Sciatic nerve (tissue), 2 donors: Measurements from ENCODE around the gene MYZAP. TPM values are rescaled to one million over a fixed set of nuclear protein-coding genes. Genes with fewer than 3 reads are reported as not detected.

Experiments
- ATAC-seq: fragments of 200-7000 bp; cut with Tn5 transposase; one replicate; pipeline ENCODE4 v1.9.1; 2020; ENCODE audit warnings: mild to moderate bottlenecking, moderate library complexity
- DNase-seq: peaks from one replicate; pipeline ENCODE4 v3.0.0-alpha.2; 2020; ENCODE audit warnings: low spot score
- intact Hi-C: fragments of 100-400 bp; cut with DNase I; formaldehyde crosslinking; loops from one replicate; pipeline ENCODE4 v1.14.2; 2022
- total RNA-seq: library from RNA; stranded (reverse); fragmentation: NEBNext Ultra II Directional; extraction: Animal tissue kit (Norgen Biotek cat#: 25700); gene quantifications from one replicate; pipeline ENCODE4 v1.2.1, GENCODE V29; 2021
- donor health status: DM: no; HTN: no; CAD: no.
- donor health status: DM: no; HTN: no; CAD: no.

Gene MYZAP
- total RNA-seq, 1 donor from 2014 or later = 3.7 TPM

DNA sequence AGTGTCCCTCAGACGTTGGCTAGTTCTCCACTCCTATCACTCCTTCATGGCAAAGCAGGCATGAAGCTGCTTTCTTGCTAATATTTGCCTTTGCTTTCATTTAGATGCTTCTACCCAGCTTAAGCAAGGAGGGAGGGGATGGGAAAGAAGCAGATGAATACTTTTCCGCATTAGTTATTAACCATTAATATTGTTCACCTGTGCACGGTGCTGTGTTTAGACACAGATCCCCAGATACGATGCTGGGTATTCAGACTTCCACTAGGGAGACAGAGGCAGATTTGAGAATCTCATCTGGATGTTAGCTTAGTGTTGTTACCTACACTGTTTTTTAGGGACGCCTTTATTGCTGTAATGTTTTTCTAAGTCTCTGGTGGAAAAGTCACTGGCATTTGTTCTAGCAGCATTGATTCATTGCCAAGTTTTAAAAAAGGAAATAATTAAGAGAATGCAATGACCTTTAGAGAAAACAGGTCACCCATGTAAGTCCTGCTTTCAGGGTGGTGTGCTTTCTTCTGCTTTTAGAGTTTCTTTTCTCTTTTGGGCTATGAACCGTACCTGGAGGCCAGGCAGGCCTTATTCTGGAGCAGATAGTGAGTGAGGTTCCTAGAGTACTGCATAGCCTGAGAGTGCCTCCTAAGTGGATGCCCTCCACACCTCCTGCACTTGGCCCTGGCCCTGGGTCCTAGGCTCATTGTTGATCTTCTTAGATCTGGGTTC, 55.5 kb downstream of the MYZAP start:
- DNase-seq = no peak
- intact Hi-C loops = no loop called here
- no peak for ATAC-seq

GRCh38 chr15:57647791-57648130, 56.1 kb downstream of the MYZAP start:
- no peak for DNase-seq
- intact Hi-C loops = no loop called here
- no peak for ATAC-seq

DNA sequence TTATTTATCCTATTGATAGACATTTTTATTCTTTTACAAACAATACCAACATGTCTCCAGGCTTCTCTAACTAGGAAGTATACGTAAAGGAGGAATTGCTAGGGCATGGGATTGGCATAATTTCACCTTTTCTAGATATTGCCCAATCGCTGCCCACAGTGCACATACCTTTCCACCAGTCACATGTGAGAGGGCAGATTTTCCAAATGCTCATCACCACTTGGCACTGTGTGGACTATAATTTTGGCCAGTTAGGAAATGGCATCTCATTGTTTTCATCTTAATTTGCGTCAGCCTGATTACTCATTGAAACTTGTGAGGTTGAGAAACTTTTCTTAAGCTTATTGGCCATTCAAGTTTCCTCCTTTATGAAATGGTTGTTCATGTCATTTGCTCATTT, 57.4 kb downstream of the MYZAP start:
- intact Hi-C loops = no loop called here
- ATAC-seq (no peak), DNase-seq (no peak)

GRCh38 chr15:57651445-57651844, 59.7 kb downstream of the MYZAP start:
- intact Hi-C loops = no loop called here
- ATAC-seq (peak; percentile 47), DNase-seq (no peak)

DNA sequence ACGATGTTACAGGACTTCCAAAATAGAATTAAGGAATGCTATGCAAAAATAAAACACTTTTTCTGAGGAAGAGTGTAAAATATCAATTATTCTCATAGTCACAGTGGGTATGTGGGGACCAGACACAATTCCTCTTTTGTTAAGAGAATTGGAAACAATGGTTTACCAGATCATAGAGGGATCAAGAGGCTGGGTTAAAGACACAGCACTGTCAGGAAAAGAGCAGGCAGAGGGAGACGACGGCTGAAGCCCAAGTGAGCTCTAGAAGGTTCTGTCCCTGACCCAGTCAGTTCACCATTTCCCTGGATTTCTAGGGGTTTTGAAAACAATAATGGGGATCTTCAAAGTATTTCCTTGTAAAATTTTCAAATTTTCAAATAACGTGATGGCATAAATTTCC, 60.8 kb downstream of the MYZAP start:
- DNase-seq (no peak), ATAC-seq (no peak)
- intact Hi-C loops = no loop called here

- intact Hi-C loops = no loop called here
- ATAC-seq (peak; percentile 92), DNase-seq (no peak)
These were observed 62.6 kb downstream of the MYZAP start for GRCh38 chr15:57654153-57654852.

DNA sequence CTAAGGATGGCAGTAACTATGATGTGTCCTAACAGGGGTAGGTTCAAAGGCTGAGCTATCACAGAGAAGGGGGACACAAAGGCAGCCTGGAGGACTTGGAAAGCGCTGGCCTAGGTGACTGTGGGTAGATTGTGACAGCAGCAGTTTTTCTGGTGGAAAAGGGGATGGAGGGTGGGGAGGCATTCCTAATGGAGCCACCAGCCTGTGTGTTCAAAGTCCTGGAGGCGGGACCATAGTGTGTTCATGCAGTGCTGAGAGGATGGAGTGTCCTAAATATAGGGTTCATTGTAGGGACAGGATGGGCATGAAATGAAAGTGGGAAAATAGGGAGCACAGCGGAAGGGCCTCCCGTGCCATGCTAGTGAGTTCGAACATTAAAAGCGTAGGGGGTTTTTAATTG, 63.3 kb downstream of the MYZAP start:
- peak; percentile 32 for ATAC-seq
- intact Hi-C loops = no loop called here
- DNase-seq = no peak

DNA sequence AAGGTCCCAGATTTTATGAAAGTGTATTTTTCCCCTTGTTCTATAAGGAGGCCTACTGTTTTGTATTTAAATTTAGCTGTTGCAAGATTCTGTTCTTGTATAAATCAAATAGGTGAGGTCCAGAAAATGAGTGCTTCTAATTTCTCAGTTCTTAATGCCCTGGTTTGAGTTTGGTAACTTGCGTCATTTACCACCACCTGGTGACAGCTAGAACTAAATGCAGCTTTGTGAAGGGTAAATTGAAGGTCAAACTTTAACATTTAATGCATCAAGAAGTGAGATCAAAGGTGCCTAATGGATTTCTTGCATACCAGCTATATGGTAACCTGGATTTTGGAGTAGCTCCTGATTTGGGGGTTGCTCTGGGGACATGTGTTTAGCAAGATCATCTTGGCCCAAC, 64.1 kb downstream of the MYZAP start:
- ATAC-seq (no peak), DNase-seq (no peak)
- intact Hi-C loops = no loop called here

- no peak for DNase-seq
- no peak for ATAC-seq
- intact Hi-C loops = no loop called here
These were observed 64.7 kb downstream of the MYZAP start for GRCh38 chr15:57656434-57656833.

- intact Hi-C loops = no loop called here
- DNase-seq (no peak), ATAC-seq (no peak)
These were observed 65.9 kb downstream of the MYZAP start for GRCh38 chr15:57657619-57658018.

- DNase-seq = no peak
- no peak for ATAC-seq
- intact Hi-C loops = no loop called here
These were observed 70.5 kb downstream of the MYZAP start for GRCh38 chr15:57662091-57662744.

DNA sequence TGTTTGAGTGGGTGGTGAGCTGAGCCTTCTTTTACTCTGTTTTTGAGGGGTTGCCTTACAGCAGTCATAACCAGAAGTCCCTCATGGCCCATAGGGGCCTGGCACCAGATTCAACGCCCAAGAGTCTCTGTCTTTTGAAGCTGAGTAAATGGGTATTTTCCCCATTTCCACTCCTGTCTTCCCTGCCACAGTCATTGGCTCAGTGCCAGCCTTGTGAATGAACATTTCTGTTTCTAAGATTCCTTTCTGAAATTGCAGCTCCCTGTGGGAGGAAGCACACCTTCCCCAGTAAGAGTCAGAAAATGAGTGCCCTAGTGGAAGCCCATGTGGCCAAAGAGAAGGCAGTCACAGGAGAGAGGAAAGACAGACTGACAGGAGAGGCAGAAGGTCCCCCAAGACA, 71.1 kb downstream of the MYZAP start:
- intact Hi-C loops = no loop called here
- ATAC-seq = no peak
- DNase-seq = no peak

- intact Hi-C loops = no loop called here
- ATAC-seq (no peak), DNase-seq (no peak)
These were observed 71.6 kb downstream of the MYZAP start for GRCh38 chr15:57663262-57663661.

- ATAC-seq (no peak), DNase-seq (no peak)
- intact Hi-C loops = no loop called here
These were observed 73.5 kb downstream of the MYZAP start for GRCh38 chr15:57665194-57665593.

DNA sequence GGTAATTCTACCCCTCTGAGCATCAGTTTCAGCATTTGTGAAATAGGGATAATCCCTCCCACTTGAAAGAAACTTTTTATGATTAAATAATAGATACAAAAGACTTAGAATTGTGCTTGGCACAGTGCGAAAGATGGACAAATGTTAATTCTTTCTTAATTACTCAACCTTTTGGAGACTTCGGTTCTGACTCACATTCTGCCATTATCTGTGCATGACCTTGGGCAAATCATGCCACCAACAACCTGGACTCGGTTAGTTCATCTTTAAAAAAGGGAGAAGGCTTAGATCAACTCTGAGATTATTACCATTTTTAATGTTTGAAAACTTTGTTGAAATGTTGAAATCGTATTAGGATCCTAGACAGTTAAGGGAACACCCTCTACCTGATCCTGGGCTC, 74.2 kb downstream of the MYZAP start:
- ATAC-seq (no peak), DNase-seq (no peak)
- intact Hi-C loops = no loop called here

GRCh38 chr15:57667171-57667849, 75.6 kb downstream of the MYZAP start:
- DNase-seq = no peak
- intact Hi-C loops = no loop called here
- ATAC-seq = peak; percentile 94

GRCh38 chr15:57668016-57668415, 76.3 kb downstream of the MYZAP start:
- intact Hi-C loops = no loop called here
- no peak for ATAC-seq
- DNase-seq = no peak

DNA sequence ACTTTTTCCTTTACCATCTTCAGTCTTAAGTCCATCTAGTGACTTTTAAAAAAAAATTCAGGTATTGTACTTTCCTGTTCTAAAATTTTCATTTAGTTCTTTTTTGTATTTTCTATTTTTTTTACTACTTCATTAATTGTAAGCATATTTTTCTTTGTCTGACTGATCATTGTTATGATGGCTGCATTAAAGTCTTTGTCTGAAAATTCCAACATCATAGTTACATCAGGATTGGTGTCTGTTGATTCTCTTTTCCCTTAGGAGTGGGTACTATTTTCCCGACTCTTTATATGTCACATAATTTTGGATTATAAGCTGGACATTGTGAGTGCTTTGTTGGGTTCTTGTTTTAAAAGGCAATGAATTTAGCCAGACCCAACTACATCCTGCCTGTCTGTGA, 79.9 kb downstream of the MYZAP start:
- intact Hi-C loops = no loop called here
- ATAC-seq (no peak), DNase-seq (no peak)

- no peak for ATAC-seq
- DNase-seq = no peak
- intact Hi-C loops = no loop called here
These were observed 83.9 kb downstream of the MYZAP start for GRCh38 chr15:57675481-57676181.
